ENCODE results near the gene CACNA1D.
"Not testable (repeated sequence)": the region's sequence is repeated elsewhere in the genome, so short reads cannot be mapped to it uniquely, and the experiment has no call there.

Gene CACNA1D

GRCh38 chr3:53566461-53567145 lies 72.2 kb downstream of the CACNA1D start:
- Histone ChIP-seq H3K4me3 (no peak overlapping the region), H3K27ac (no peak overlapping the region)
- TF ChIP-seq, protein P1, sequence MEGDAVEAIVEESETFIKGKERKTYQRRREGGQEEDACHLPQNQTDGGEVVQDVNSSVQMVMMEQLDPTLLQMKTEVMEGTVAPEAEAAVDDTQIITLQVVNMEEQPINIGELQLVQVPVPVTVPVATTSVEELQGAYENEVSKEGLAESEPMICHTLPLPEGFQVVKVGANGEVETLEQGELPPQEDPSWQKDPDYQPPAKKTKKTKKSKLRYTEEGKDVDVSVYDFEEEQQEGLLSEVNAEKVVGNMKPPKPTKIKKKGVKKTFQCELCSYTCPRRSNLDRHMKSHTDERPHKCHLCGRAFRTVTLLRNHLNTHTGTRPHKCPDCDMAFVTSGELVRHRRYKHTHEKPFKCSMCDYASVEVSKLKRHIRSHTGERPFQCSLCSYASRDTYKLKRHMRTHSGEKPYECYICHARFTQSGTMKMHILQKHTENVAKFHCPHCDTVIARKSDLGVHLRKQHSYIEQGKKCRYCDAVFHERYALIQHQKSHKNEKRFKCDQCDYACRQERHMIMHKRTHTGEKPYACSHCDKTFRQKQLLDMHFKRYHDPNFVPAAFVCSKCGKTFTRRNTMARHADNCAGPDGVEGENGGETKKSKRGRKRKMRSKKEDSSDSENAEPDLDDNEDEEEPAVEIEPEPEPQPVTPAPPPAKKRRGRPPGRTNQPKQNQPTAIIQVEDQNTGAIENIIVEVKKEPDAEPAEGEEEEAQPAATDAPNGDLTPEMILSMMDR (IDR thresholded peaks at IDR 0.05) = no peak
- DNase-seq (ENCODE audit: low spot score) = no peak

- Histone ChIP-seq H3K4me3 (no peak overlapping the region), H3K27ac (no peak overlapping the region)
- TF ChIP-seq, protein P1 (IDR thresholded peaks at IDR 0.05) = no peak
- DNase-seq (ENCODE audit: low spot score) = no peak
These were observed 75.7 kb downstream of the CACNA1D start for GRCh38 chr3:53570081-53570480.

- no peak for DNase-seq (ENCODE audit: low spot score)
- Histone ChIP-seq H3K27ac (no peak overlapping the region), H3K4me3 (no peak overlapping the region)
- TF ChIP-seq, protein P1 (IDR thresholded peaks at IDR 0.05) = no peak
These were observed 76.3 kb downstream of the CACNA1D start for GRCh38 chr3:53570709-53571108.

DNA sequence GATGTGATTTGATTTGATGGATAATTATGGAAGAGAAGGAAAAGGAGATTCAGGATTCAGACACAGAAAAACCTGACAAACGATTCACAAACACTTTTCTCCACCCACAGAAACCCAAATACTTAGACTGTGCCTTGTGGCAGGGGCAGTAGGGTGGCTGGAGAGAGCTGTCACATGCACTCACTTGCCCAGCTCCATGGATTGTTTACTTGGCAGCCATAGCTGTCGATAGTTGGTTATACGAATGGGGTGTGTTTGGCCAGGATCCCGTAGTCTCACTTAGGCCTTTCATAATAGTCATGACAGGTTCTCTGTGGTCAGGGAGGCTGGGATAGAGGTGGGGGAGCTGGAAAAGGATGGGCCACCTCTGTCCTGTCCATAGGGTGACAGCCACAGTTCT lies 76.9 kb downstream of the CACNA1D start:
- TF ChIP-seq, protein P1 (IDR thresholded peaks at IDR 0.05) = no peak
- no peak for DNase-seq (ENCODE audit: low spot score)
- Histone ChIP-seq H3K27ac (no peak overlapping the region), H3K4me3 (no peak overlapping the region)

DNA sequence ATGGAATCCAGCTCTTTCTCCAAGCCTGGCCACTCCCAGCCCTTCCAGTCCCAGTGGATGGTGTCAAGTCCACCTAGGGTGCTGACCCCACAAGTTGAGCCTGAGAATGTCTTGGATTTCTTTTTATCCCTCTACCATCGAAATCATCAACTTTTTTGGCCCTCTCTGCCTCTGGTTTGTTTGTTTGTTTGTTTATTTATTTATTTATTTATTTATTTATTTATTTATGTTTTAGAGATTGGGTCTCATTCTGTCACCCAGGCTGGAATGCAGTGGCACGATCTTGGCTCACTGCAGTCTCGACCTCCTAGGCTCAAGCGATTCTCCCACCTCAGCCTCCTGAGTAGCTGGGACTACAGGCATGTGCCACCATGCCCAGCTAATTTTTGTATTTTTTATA lies 77.8 kb downstream of the CACNA1D start:
- not testable (repeated sequence) for H3K4me3 ChIP-seq; DNase-seq (ENCODE audit: low spot score); H3K27ac ChIP-seq

DNA sequence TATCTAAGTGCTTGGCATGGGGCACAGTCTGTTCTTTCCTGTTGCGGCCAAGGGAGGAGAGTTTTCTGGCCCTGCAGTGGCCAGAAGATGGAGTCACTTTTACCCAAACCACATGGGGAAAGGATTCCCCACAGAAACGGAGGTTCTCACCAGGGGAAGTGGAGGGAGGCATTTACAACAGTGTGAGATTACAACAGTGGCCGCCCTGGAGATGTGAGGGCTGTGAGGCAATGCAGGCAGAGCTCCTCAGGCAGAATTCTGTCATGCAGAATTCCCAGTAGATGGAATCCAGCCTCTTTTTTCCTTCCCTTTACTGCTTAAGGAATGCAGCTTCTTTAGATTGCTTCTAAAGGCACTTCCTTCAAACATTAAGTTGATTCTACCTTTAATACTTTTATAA lies 83.1 kb downstream of the CACNA1D start:
- TF ChIP-seq, protein P1 (IDR thresholded peaks at IDR 0.05) = no peak
- H3K27ac ChIP-seq = no peak overlapping the region
- no peak for DNase-seq (ENCODE audit: low spot score)
- H3K4me3 ChIP-seq = no peak overlapping the region

- Histone ChIP-seq H3K4me3 (no peak overlapping the region), H3K27ac (no peak overlapping the region)
- no peak for DNase-seq (ENCODE audit: low spot score)
- TF ChIP-seq, protein P1 (IDR thresholded peaks at IDR 0.05) = no peak
These were observed 85.2 kb downstream of the CACNA1D start for GRCh38 chr3:53579636-53580035.

Measured in coronary artery (tissue), 2 donors.